ENCODE measurements around the gene TMED8. TPM values are rescaled to one million over a fixed set of nuclear protein-coding genes. Genes with fewer than 3 reads are reported as not detected.

The TMED8 gene
- total and polyA plus RNA-seq, 2 of the 13 experiments (the other 11 are each of a cell fraction or from before 2014, with no cell fraction given), result 6.0 to 11.7 TPM

GRCh38 chr14:77426396-77426795 lies 49.5 kb upstream of the TMED8 start:
- Histone ChIP-seq H3K4me3 (replicated peaks in 1 of 3; ENCODE audit: insufficient read depth in 1 of 3, low read depth in 2 of 3, low read length in 3 of 3) (no peak overlapping the region), H3K27ac (ENCODE audit: extremely low read length, insufficient read depth, low read length) (no peak overlapping the region), H3K79me2 (ENCODE audit: insufficient read depth, low read length) (no peaks in the 10 kb centered on the region), H2AFZ (ENCODE audit: low read length) (no peak overlapping the region), H3K4me2 (ENCODE audit: low read depth, low read length) (no peak overlapping the region), H3K9ac (ENCODE audit: insufficient read depth, low read depth, low read length) (no peak overlapping the region), H3K27me3 (ENCODE audit: control insufficient read depth in 1 of 2, insufficient read depth in 2 of 2, low read length in 2 of 2) (no peaks in the 10 kb centered on the region), H3K4me1 (ENCODE audit: insufficient read depth, low read length) (no peaks in the 10 kb centered on the region), H3K9me3 (ENCODE audit: low read length) (no peaks in the 10 kb centered on the region), H4K20me1 (ENCODE audit: insufficient read depth, low read length) (no peaks in the 10 kb centered on the region), H3K36me3 (replicated peaks in 1 of 2; ENCODE audit: control insufficient read depth in 1 of 2, insufficient read depth in 2 of 2, low read length in 2 of 2) (peaks cover 6 to 56% of the 10 kb centered on the region in 2 experiments)
- intact Hi-C loops (cut with micrococcal nuclease; ENCODE audit: unreplicated experiment), result no loop called here
- TF ChIP-seq HDAC6 (IDR thresholded peaks at IDR 0.05; ENCODE audit: low read depth, low read length) (no peak), KLF13 (CRISPR knock-in tag; IDR thresholded peaks at IDR 0.05) (no peak), ZNF431 (CRISPR knock-in tag; IDR thresholded peaks at IDR 0.05; ENCODE audit: borderline replicate concordance, low read depth) (no peak), ZNF570 (CRISPR knock-in tag; IDR thresholded peaks at IDR 0.05; ENCODE audit: borderline replicate concordance) (no peak), XRCC5 (optimal IDR thresholded peaks at IDR 0.05; ENCODE audit: low read length) (no peak), KLF12 (CRISPR knock-in tag; IDR thresholded peaks at IDR 0.05; ENCODE audit: borderline replicate concordance) (no peak)
- FAIRE-seq, result no peak
- 99% methylated on average over 3 of the region's 3 CpGs for WGBS (ENCODE audit: low lambda C conversion rate)
- no peak for ATAC-seq
- POLR2A ChIA-PET, result no interaction called here
- BruUV-seq (replicated peaks), result no TSS peak
- in situ Hi-C loops (cut with HindIII; ENCODE audit: extremely low pct_ligation_motif_present, low pct_unique_long_range_greater_than_20kb), result no loop called here
- CTCF ChIA-PET (ENCODE audit: low intra/inter-chr PET ratio, low total read pairs), result no interaction called here
- no peak for DNase-seq (ENCODE audit: low spot score)

- Histone ChIP-seq H3K4me3 (replicated peaks in 1 of 3; ENCODE audit: insufficient read depth in 1 of 3, low read depth in 2 of 3, low read length in 3 of 3) (no peak overlapping the region), H3K4me2 (ENCODE audit: low read depth, low read length) (no peak overlapping the region), H3K27ac (ENCODE audit: extremely low read length, insufficient read depth, low read length) (no peak overlapping the region), H4K20me1 (ENCODE audit: insufficient read depth, low read length) (no peaks in the 10 kb centered on the region), H3K36me3 (replicated peaks in 1 of 2; ENCODE audit: control insufficient read depth in 1 of 2, insufficient read depth in 2 of 2, low read length in 2 of 2) (peaks cover 6 to 53% of the 10 kb centered on the region in 2 experiments), H3K79me2 (ENCODE audit: insufficient read depth, low read length) (no peaks in the 10 kb centered on the region), H2AFZ (ENCODE audit: low read length) (no peak overlapping the region), H3K9ac (ENCODE audit: insufficient read depth, low read depth, low read length) (no peak overlapping the region), H3K4me1 (ENCODE audit: insufficient read depth, low read length) (no peaks in the 10 kb centered on the region), H3K27me3 (ENCODE audit: control insufficient read depth in 1 of 2, insufficient read depth in 2 of 2, low read length in 2 of 2) (no peaks in the 10 kb centered on the region), H3K9me3 (ENCODE audit: low read length) (peaks cover 2% of the 10 kb centered on the region; the same call in 1 of the 2 replicates)
- in situ Hi-C loops (cut with HindIII; ENCODE audit: extremely low pct_ligation_motif_present, low pct_unique_long_range_greater_than_20kb) (no loop called here), intact Hi-C loops (cut with micrococcal nuclease; ENCODE audit: unreplicated experiment) (no loop called here)
- no peak for DNase-seq (ENCODE audit: low spot score)
- 99% methylated on average over 3 of the region's 3 CpGs for WGBS (ENCODE audit: low lambda C conversion rate)
- ChIA-PET CTCF (ENCODE audit: low intra/inter-chr PET ratio, low total read pairs) (no interaction called here), POLR2A (no interaction called here)
- no peak for ATAC-seq
- no TSS peak for BruUV-seq (replicated peaks)
- no peak for FAIRE-seq
- no peak for TF ChIP-seq ZNF549 (CRISPR knock-in tag; IDR thresholded peaks at IDR 0.05)
- TF ChIP-seq ZFP36L1 (CRISPR knock-in tag; IDR thresholded peaks at IDR 0.05), result no peak
- no peak for TF ChIP-seq RAD21 (CRISPR knock-in tag; IDR thresholded peaks at IDR 0.05)
- TF ChIP-seq ZNF367 (CRISPR knock-in tag; IDR thresholded peaks at IDR 0.05; ENCODE audit: borderline replicate concordance), result no peak
- TF ChIP-seq ZSCAN25 (CRISPR knock-in tag; IDR thresholded peaks at IDR 0.05), result no peak
- no peak for TF ChIP-seq PBX2 (CRISPR knock-in tag; IDR thresholded peaks at IDR 0.05)
- TF ChIP-seq RBAK (CRISPR knock-in tag; IDR thresholded peaks at IDR 0.05), result no peak
- no peak for TF ChIP-seq ZBTB20 (CRISPR knock-in tag; IDR thresholded peaks at IDR 0.05; ENCODE audit: borderline replicate concordance, low read depth)
- TF ChIP-seq TIGD3 (CRISPR knock-in tag; IDR thresholded peaks at IDR 0.05; ENCODE audit: borderline replicate concordance), result no peak
- TF ChIP-seq ZNF180 (CRISPR knock-in tag; IDR thresholded peaks at IDR 0.05; ENCODE audit: borderline replicate concordance, low read depth), result no peak
- TF ChIP-seq ZNF652 (CRISPR knock-in tag; IDR thresholded peaks at IDR 0.05; ENCODE audit: borderline replicate concordance, low read depth), result no peak
- no peak for TF ChIP-seq ZBTB26 (CRISPR knock-in tag; IDR thresholded peaks at IDR 0.05; ENCODE audit: borderline replicate concordance)
Measured at GRCh38 chr14:77424862-77425261, 48.0 kb upstream of the TMED8 start.
